ENCODE data around the gene CBFA2T3. TPM values are rescaled to one million over a fixed set of nuclear protein-coding genes. Genes with fewer than 3 reads are reported as not detected.
A peak's percentile ranks its signal among the peaks of the same experiment; 100 is the strongest.

Gene CBFA2T3
- polyA plus RNA-seq, 3 donors, result 5.3 to 32.2 (median 6.2) TPM

DNA sequence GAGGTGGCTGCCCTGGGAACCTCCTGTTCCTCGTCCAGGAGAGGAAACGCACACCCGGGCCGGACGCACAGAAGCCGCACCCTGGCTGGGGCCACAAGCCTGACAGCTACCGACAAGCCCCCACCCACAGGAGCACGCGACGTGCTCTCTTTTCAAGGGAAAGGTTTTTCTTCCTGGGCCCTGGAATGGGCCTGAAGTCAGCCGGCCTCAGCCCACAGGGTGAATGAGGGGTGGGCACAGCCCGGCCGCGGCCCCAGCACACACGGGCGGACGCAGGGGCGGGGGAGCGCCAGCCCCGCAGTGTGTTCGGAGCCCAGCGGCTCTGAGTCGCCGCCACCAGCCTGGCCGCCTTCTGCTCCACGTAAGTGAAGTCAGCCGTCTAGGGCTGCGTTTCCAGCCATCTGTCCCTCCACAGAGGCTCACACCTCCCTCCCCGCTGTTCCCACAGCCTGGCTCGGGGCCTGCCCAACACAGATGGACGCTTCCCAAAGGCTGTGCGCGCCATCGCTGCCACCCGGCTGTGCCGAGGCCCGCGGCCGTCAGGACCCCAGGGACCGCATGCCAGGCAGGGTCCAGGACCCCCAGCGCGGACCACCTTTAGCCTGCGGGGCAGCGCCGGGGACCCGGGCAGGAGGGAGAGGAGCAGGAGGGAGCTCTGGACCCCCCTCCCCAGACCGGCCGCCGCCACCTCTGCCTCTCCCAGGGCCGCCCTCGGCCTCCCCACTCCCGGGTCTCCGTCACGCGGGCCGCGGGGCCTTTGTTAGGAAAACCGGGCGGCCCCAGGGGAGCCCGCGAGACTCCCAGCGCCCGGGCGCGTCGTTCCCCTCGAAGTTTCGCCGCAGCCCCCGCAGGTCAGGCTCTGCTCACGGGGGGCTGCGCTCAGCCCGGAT is 36.8 kb downstream of the CBFA2T3 start:
- peaks cover 19 to 26% of the 10 kb centered on the region in 2 donors for H3K36me3 Mint-ChIP-seq
- H2AFZ ChIP-seq (ENCODE audit: insufficient read depth, low read depth, low read length, poor library complexity, severe bottlenecking), result peak overlapping the region; percentile 37
- H3K9me3 Mint-ChIP-seq, result peaks cover 0 to 1% (median 0%) of the 10 kb centered on the region in 7 donors

More for the DNA sequence above, 36.8 kb downstream of the CBFA2T3 start:
- H4K20me1 ChIP-seq (ENCODE audit: insufficient read depth, low read length), result peaks cover 90% of the 10 kb centered on the region
- peak overlapping the region; percentile 99 for H3K4me2 ChIP-seq (replicated peaks; ENCODE audit: extremely low read depth, low read length, poor library complexity, severe bottlenecking)
- Mint-ChIP-seq H3K27ac (peak overlapping the region in 2 of 7 donors; percentile 54 to 73), H3K4me1 (peaks cover 62% of the 10 kb centered on the region), H3K4me3 (peak overlapping the region; percentile 96 to 97), H3K27me3 (ENCODE audit: low read depth in 3 of 3) (peaks cover 0 to 22% (median 10%) of the 10 kb centered on the region in 3 donors)
- 2% methylated on average over 70 of the region's 73 CpGs for WGBS (ENCODE audit: insufficient coverage)
- TF ChIP-seq, protein P1, sequence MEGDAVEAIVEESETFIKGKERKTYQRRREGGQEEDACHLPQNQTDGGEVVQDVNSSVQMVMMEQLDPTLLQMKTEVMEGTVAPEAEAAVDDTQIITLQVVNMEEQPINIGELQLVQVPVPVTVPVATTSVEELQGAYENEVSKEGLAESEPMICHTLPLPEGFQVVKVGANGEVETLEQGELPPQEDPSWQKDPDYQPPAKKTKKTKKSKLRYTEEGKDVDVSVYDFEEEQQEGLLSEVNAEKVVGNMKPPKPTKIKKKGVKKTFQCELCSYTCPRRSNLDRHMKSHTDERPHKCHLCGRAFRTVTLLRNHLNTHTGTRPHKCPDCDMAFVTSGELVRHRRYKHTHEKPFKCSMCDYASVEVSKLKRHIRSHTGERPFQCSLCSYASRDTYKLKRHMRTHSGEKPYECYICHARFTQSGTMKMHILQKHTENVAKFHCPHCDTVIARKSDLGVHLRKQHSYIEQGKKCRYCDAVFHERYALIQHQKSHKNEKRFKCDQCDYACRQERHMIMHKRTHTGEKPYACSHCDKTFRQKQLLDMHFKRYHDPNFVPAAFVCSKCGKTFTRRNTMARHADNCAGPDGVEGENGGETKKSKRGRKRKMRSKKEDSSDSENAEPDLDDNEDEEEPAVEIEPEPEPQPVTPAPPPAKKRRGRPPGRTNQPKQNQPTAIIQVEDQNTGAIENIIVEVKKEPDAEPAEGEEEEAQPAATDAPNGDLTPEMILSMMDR (IDR thresholded peaks at IDR 0.05), result no peak
- peak in 2 of 3 donors; percentile 12 to 25 for DNase-seq
- peaks cover 57 to 67% of the 10 kb centered on the region in 2 donors for H3K4me1 ChIP-seq (ENCODE audit: control insufficient read depth in 1 of 2, insufficient read depth in 2 of 2, low read length in 2 of 2)
- no peaks in the 10 kb centered on the region for H3K9me3 ChIP-seq (replicated peaks in 1 of 2; ENCODE audit: control insufficient read depth in 1 of 2, insufficient read depth in 1 of 2, low read length in 2 of 2)
- peak overlapping the region; percentile 45 to 74 for H3K27ac ChIP-seq (ENCODE audit: low read depth in 1 of 2, low read length in 2 of 2)
- peak overlapping the region; percentile 44 to 89 (median 65) for H3K4me3 ChIP-seq (replicated peaks in 1 of 3; ENCODE audit: low read depth in 2 of 3, low read length in 3 of 3)
- peaks cover 0 to 2% of the 10 kb centered on the region in 2 donors for H3K27me3 ChIP-seq (ENCODE audit: control insufficient read depth in 2 of 2, insufficient read depth in 2 of 2, low read length in 2 of 2)
- intact Hi-C loops (cut with micrococcal nuclease), result loop anchor here (2.0 to 10.0 kb wide), 6 partner anchors 37 to 277 kb away; partner anchors contain the start of genes ACSF3 (in 2 of the 2), CBFA2T3 (in 1 of the 2), CDH15 (in 1 of the 2) and ZNF778 (in 1 of the 2)
- H3K36me3 ChIP-seq (replicated peaks in 1 of 2; ENCODE audit: control insufficient read depth in 1 of 2, insufficient read depth in 2 of 2, low read length in 2 of 2), result peaks cover 0 to 18% of the 10 kb centered on the region in 2 donors
- H3K79me2 ChIP-seq (ENCODE audit: insufficient read depth, low read length), result peaks cover 79% of the 10 kb centered on the region
- H3K9ac ChIP-seq (ENCODE audit: insufficient read depth, low read length, poor library complexity, severe bottlenecking), result peak overlapping the region; percentile 76

Measured in CD14-positive monocyte (primary cell).